GM12878 (cell line): ENCODE results near the gene PRRT1B. TPM values are rescaled to one million over a fixed set of nuclear protein-coding genes. Genes with fewer than 3 reads are reported as not detected.

Experiments
- ATAC-seq: fragments of 200-7000 bp; cut with Tn5 transposase; 3 replicates; pipeline ENCODE4 v1.9.1; 2020; ENCODE audit warnings: mild to moderate bottlenecking, moderate library complexity
- BruUV-seq: library from RNA; stranded (reverse); fragments of 400-500 nt; replicated peaks from 2 replicates; lab custom pipeline; 2021; lab: Mats Ljungman, UMichigan
- CTCF ChIA-PET: fragments of 300-600 bp; sonication (Branson Sonifier 250); formaldehyde crosslinking; extraction: SDS; loops from one replicate; lab custom pipeline; 2021; ENCODE audit warnings: inconsistent platforms; lab: Yijun Ruan, JAX
- POLR2A ChIA-PET: fragments of 350-600 bp; formaldehyde crosslinking; extraction: SDS; loops from one replicate; lab custom pipeline; 2021; ENCODE audit warnings: inconsistent platforms; lab: Charles Lee
- RAD21 ChIA-PET: fragments of 300-600 bp; sonication (Branson Sonifier 250); formaldehyde crosslinking; loops from one replicate; lab custom pipeline; 2023; ENCODE audit warnings: antibody characterized with exemption; ENCODE audit not compliant: unreplicated experiment; lab: Charles Lee
- SMC1A ChIA-PET: fragments of 300-600 bp; sonication (Branson Sonifier 250); formaldehyde crosslinking; loops from one replicate; lab custom pipeline; 2023; ENCODE audit not compliant: unreplicated experiment, uncharacterized antibody; lab: Charles Lee
- DNase-seq: peaks from one replicate; pipeline ENCODE4 v3.0.0-alpha.2; 2011; ENCODE audit warnings: low read depth, low spot score
- FAIRE-seq: peaks from 3 replicates; lab custom pipeline; 2011; peaks lifted over from hg19 to GRCh38; lab: Jason Lieb, UNC
- H2AFZ ChIP-seq: 2 replicates; pipeline ENCODE4 v1.6.0; 2011; ENCODE audit warnings: low read depth, low read length, control low read depth; ENCODE audit not compliant: control insufficient read depth
- H3K27ac ChIP-seq: 2 replicates; pipeline ENCODE4 v1.5.1; 2011; ENCODE audit warnings: control low read depth; ENCODE audit not compliant: control insufficient read depth, insufficient read depth
- H3K27me3 ChIP-seq, 2 experiments: replicated peaks in 1 of 2; 2 replicates each; pipeline versions ENCODE4 v1.6.0 to v1.6.1; 2011; ENCODE audit warnings: low read length in 1 of 2; ENCODE audit not compliant: control insufficient read depth in 2 of 2, insufficient read depth in 2 of 2
- H3K36me3 ChIP-seq, 2 experiments: 2 replicates each; pipeline ENCODE4 v1.5.1; 2011; ENCODE audit warnings: low read length in 1 of 2; ENCODE audit not compliant: control insufficient read depth in 2 of 2, insufficient read depth in 2 of 2
- H3K4me1 ChIP-seq: 2 replicates; pipeline ENCODE4 v1.6.1; 2011; ENCODE audit warnings: mild to moderate bottlenecking, low read length, moderate library complexity, mixed read lengths; ENCODE audit not compliant: control insufficient read depth, insufficient read depth
- H3K4me2 ChIP-seq: 2 replicates; pipeline ENCODE4 v1.6.0; 2011; ENCODE audit warnings: control low read depth; ENCODE audit not compliant: control insufficient read depth, insufficient read depth
- H3K4me3 ChIP-seq: fragments of 200-600 bp; sonication (generic); 2 replicates; pipeline ENCODE4 v1.5.1; 2016
- H3K79me2 ChIP-seq: 2 replicates; pipeline ENCODE4 v1.6.0; 2011; ENCODE audit warnings: low read length; ENCODE audit not compliant: control insufficient read depth, insufficient read depth
- H3K9ac ChIP-seq: 2 replicates; pipeline ENCODE4 v1.8.0; 2011; ENCODE audit warnings: low read length, control low read depth, mixed read lengths; ENCODE audit not compliant: control insufficient read depth, insufficient read depth
- H3K9me3 ChIP-seq: replicated peaks from 3 replicates; pipeline ENCODE4 v1.5.1; 2011; ENCODE audit warnings: mild to moderate bottlenecking, low read length; ENCODE audit not compliant: control insufficient read depth, insufficient read depth
- H4K20me1 ChIP-seq: 2 replicates; pipeline ENCODE4 v1.6.0; 2011; ENCODE audit not compliant: control insufficient read depth, insufficient read depth
- CEBPB ChIP-seq, 2 experiments: fragments of 150-350 bp in 1 of 2; IDR thresholded peaks; 2 replicates each; pipeline ENCODE4 v1.6.1; 2012 to 2014; ENCODE audit warnings: low read depth in 2 of 2, low read length in 2 of 2, borderline replicate concordance in 1 of 2, inconsistent platforms in 1 of 2
- CREB1 ChIP-seq: IDR thresholded peaks from 2 replicates; pipeline ENCODE4 v1.6.1; 2012; ENCODE audit warnings: low read depth, mild to moderate bottlenecking, inconsistent platforms
- ETV6 ChIP-seq, 2 experiments: fragments of 450-650 bp in 1 of 2; IDR thresholded peaks in 1 of 2; conservative IDR thresholded peaks in 1 of 2; 2 replicates each; pipeline ENCODE4 v1.6.1; 2014; ENCODE audit warnings: antibody characterized with exemption in 1 of 2, borderline replicate concordance in 1 of 2, low read depth in 1 of 2, mild to moderate bottlenecking in 1 of 2, moderate library complexity in 1 of 2
- FOS ChIP-seq: IDR thresholded peaks from 3 replicates; pipeline ENCODE4 v1.6.1; 2011; ENCODE audit warnings: borderline replicate concordance; ENCODE audit not compliant: insufficient read length; ENCODE audit errors: extremely low read depth
- POLR2AphosphoS2 ChIP-seq: IDR thresholded peaks from 2 replicates; pipeline ENCODE4 v1.6.1; 2011; ENCODE audit warnings: low read depth, mild to moderate bottlenecking, low read length, improper control_type of control experiment, moderate library complexity
- RAD21 ChIP-seq: IDR thresholded peaks from 2 replicates; pipeline ENCODE4 v1.6.1; 2011; ENCODE audit warnings: mild to moderate bottlenecking, low read depth, low read length, moderate library complexity; ENCODE audit not compliant: insufficient read depth
- RFX5 ChIP-seq: IDR thresholded peaks from 2 replicates; pipeline ENCODE4 v1.6.1; 2011; ENCODE audit warnings: low read depth, low read length, improper control_type of control experiment
- RUNX3 ChIP-seq: IDR thresholded peaks from 2 replicates; pipeline ENCODE4 v1.6.1; 2012; ENCODE audit warnings: low read length, inconsistent platforms
- STAT1 ChIP-seq: fragments of 450-650 bp; conservative IDR thresholded peaks from 2 replicates; pipeline ENCODE4 v1.6.1; 2014; ENCODE audit warnings: antibody characterized with exemption, mild to moderate bottlenecking
- WRNIP1 ChIP-seq: IDR thresholded peaks from 2 replicates; pipeline ENCODE4 v1.6.1; 2011; ENCODE audit warnings: low read depth, low read length, improper control_type of control experiment, borderline replicate concordance
- YBX1 ChIP-seq: fragments of 450-650 bp; IDR thresholded peaks from 2 replicates; pipeline ENCODE4 v1.6.1; 2016; ENCODE audit warnings: antibody characterized with exemption
- ZNF217 ChIP-seq: fragments of 450-650 bp; IDR thresholded peaks from 2 replicates; pipeline ENCODE4 v1.6.1; 2017; ENCODE audit warnings: antibody characterized with exemption, mild to moderate bottlenecking
- ZNF384 ChIP-seq: IDR thresholded peaks from 2 replicates; pipeline ENCODE4 v1.6.1; 2012; ENCODE audit warnings: low read depth, mild to moderate bottlenecking, low read length, improper control_type of control experiment, borderline replicate concordance
- WGBS: methylation state at CpG from one replicate; pipeline ENCODE4 v1.1.6; 2016; ENCODE audit warnings: low lambda C conversion rate; ENCODE audit not compliant: insufficient replicate concordance, insufficient coverage; ENCODE audit errors: missing lambda C conversion rate; 5-methylcytosine and 5-hydroxymethylcytosine counted together
- in situ Hi-C: fragments of 300-500 bp; cut with MboI; formaldehyde crosslinking; loops from 9 replicates; pipeline ENCODE4 v1.14.3; 2018; ENCODE audit warnings: mixed read lengths
- intact Hi-C: fragments of 100-400 bp; cut with micrococcal nuclease; formaldehyde crosslinking; loops from one replicate; pipeline ENCODE4 v1.14.2; 2022; ENCODE audit not compliant: unreplicated experiment
- polyA plus RNA-seq, 11 experiments: library from polyadenylated mRNA; depleted of rRNA in 4 of 11; unstranded in 6 of 11; stranded (reverse) in 5 of 11; fragments of >200 nt; fragmentation: Nextera tagmentation in 4 of 11; fragmentation: Illumina TruSeq in 1 of 11; extraction: Ambion mirVana in 4 of 11; extraction: Trizol in 1 of 11; gene quantifications; 1 replicate in 1 of 11; 2 replicates in 10 of 11; pipeline versions ENCODE4 v1.2.1 to v1.2.3, GENCODE V29; 2011 to 2016; ENCODE audit warnings: inconsistent platforms in 2 of 11, missing spikeins in 2 of 11, low read depth in 1 of 11
- total RNA-seq, 4 experiments: library from RNA; depleted of rRNA in 3 of 4; stranded (reverse); fragments of >200 nt in 3 of 4; fragmentation: Illumina TruSeq in 1 of 4; extraction: Trizol in 1 of 4; gene quantifications; 2 replicates each; pipeline versions ENCODE4 v1.2.1 to v1.2.3, GENCODE V29; 2013 to 2021
- TF ChIP-seq, protein P1 (sequence below): fragments of 450-650 bp; formaldehyde crosslinking; IDR thresholded peaks from 2 replicates; pipeline ENCODE4 v1.5.0; 2022; ENCODE audit warnings: mild to moderate bottlenecking, missing genetic modification characterization
- TF ChIP-seq, protein P2 (sequence below): IDR thresholded peaks from 2 replicates; pipeline ENCODE4 v1.6.1; 2011; ENCODE audit warnings: low read depth, low read length, improper control_type of control experiment, borderline replicate concordance
- TF ChIP-seq, protein P3 (sequence below): IDR thresholded peaks from 2 replicates; pipeline ENCODE4 v1.6.1; 2011; ENCODE audit warnings: low read depth, mild to moderate bottlenecking, low read length, moderate library complexity, borderline replicate concordance; ENCODE audit errors: extremely low read depth

The PRRT1B gene
- total and polyA plus RNA-seq, 10 of the 15 experiments (the other 5 are each of a cell fraction or from before 2014, with no cell fraction given): not detected

DNA sequence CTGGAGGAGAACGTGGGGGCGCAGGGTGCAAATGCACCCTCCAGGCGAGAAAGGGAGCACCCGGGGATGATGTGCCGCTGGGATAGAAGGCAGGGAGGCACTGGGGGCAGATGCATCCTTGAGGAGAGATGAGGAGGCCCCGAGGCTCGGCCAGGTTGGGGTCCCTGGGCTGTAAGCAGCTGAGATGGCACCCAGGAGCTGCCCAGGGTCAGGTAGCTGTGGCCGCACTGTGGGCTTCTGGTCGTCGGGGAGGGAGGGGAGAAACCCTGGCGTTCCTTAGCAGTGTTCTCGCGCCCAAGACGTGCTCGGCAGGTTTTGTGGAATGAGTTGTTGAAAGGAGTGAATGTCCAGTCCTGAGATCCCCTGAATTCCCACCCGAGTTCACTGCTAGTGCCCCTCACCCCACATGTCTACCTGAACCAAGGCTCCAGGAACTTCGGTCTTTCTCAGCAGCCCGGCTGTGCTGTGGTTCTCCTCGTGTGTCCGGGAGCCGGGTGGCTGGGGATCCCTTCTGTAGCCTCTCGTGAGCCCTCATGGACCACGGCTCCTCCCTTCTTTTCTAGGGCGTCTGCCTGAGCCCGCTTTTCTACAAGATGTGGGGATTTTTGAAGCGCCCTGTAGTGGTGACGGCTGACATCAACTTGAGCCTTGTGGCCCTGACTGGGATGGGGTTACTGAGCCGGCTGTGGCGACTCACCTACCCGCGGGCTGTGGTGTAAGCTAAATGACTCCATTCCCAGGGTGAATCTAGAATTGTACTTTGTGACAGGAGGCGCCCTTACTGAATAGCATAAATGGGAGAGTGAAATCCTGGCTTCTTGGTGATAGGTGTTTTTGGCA, 41.5 kb upstream of the PRRT1B start:
- no peak for DNase-seq
- Histone ChIP-seq H3K27ac (no peak overlapping the region; the same call in 1 of the 2 replicates), H3K79me2 (peaks cover 5% of the 10 kb centered on the region), H3K9me3 (no peaks in the 10 kb centered on the region), H3K4me2 (peak overlapping the region; percentile 99), H3K4me1 (peaks cover 8% of the 10 kb centered on the region), H3K27me3 (no peaks in the 10 kb centered on the region), H3K4me3 (peak overlapping the region; percentile 90), H3K36me3 (peaks cover 0 to 5% of the 10 kb centered on the region in 2 experiments; a peak in 3 of 4 replicates), H2AFZ (peak overlapping the region; percentile 96), H3K9ac (peak overlapping the region; percentile 74), H4K20me1 (no peaks in the 10 kb centered on the region)
- RAD21 ChIA-PET: interaction anchor here (0.6 kb wide), 1 partner anchor 174 kb away, joined by 3 read pairs; no protein-coding TSS in a partner anchor
- POLR2A ChIA-PET: interaction anchor here (0.5 to 0.7 kb wide), 2 partner anchors 130 to 234 kb away, joined by 3 read pairs; no protein-coding TSS in a partner anchor
- no TSS peak for BruUV-seq
- intact Hi-C loops: loop anchor here (1.0 to 2.0 kb wide), 2 partner anchors 27 to 243 kb away; partner anchors contain the start of gene UCK1
- in situ Hi-C loops: no loop called here
- CTCF ChIA-PET: interaction anchor here (0.7 to 1.1 kb wide), 5 partner anchors 131 to 252 kb away, joined by 3 to 4 read pairs (median 3); no protein-coding TSS in a partner anchor
- peak; percentile 66 for FAIRE-seq
- ATAC-seq: peak; percentile 66
- 12% methylated on average over 32 of the region's 32 CpGs for WGBS
- SMC1A ChIA-PET: interaction anchor here (0.6 kb wide), 1 partner anchor 137 kb away, joined by 4 read pairs; no protein-coding TSS in a partner anchor
- TF ChIP-seq ZNF384 (no peak), CEBPB (IDR thresholded peaks at IDR 0.05; ENCODE audit: borderline replicate concordance in 1 of 2, low read depth in 2 of 2, low read length in 2 of 2) (no peak), FOS (no peak), ZNF217 (no peak), YBX1 (no peak), CREB1 (0 out of 2 replicates have a peak, but pooled peaks have one; percentile 21), WRNIP1 (no peak), RFX5 (0 out of 2 replicates have a peak, but pooled peaks have one; percentile 10), RUNX3 (peak; percentile 47), POLR2AphosphoS2 (no peak), ETV6 (conservative IDR thresholded peaks at IDR 0.05 in 1 of 2, IDR thresholded peaks at IDR 0.05 in 1 of 2; ENCODE audit: borderline replicate concordance in 1 of 2, low read depth in 1 of 2) (no peak), RAD21 (peak; percentile 19; the same call in 1 of the 2 replicates), STAT1 (no peak)
- TF ChIP-seq, protein P1, sequence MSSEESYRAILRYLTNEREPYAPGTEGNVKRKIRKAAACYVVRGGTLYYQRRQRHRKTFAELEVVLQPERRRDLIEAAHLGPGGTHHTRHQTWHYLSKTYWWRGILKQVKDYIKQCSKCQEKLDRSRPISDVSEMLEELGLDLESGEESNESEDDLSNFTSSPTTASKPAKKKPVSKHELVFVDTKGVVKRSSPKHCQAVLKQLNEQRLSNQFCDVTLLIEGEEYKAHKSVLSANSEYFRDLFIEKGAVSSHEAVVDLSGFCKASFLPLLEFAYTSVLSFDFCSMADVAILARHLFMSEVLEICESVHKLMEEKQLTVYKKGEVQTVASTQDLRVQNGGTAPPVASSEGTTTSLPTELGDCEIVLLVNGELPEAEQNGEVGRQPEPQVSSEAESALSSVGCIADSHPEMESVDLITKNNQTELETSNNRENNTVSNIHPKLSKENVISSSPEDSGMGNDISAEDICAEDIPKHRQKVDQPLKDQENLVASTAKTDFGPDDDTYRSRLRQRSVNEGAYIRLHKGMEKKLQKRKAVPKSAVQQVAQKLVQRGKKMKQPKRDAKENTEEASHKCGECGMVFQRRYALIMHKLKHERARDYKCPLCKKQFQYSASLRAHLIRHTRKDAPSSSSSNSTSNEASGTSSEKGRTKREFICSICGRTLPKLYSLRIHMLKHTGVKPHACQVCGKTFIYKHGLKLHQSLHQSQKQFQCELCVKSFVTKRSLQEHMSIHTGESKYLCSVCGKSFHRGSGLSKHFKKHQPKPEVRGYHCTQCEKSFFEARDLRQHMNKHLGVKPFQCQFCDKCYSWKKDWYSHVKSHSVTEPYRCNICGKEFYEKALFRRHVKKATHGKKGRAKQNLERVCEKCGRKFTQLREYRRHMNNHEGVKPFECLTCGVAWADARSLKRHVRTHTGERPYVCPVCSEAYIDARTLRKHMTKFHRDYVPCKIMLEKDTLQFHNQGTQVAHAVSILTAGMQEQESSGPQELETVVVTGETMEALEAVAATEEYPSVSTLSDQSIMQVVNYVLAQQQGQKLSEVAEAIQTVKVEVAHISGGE (CRISPR knock-in tag): no peak
- TF ChIP-seq, protein P2, sequence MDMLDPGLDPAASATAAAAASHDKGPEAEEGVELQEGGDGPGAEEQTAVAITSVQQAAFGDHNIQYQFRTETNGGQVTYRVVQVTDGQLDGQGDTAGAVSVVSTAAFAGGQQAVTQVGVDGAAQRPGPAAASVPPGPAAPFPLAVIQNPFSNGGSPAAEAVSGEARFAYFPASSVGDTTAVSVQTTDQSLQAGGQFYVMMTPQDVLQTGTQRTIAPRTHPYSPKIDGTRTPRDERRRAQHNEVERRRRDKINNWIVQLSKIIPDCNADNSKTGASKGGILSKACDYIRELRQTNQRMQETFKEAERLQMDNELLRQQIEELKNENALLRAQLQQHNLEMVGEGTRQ: no peak
- TF ChIP-seq, protein P3, sequence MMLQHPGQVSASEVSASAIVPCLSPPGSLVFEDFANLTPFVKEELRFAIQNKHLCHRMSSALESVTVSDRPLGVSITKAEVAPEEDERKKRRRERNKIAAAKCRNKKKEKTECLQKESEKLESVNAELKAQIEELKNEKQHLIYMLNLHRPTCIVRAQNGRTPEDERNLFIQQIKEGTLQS: no peak
